Spleen (tissue), 7 donors: ENCODE data around the gene EXOSC9.

Source experiments
- CTCF ChIP-seq, 11 experiments: fragments of 200-600 bp in 7 of 11; fragments of 450-650 bp in 4 of 11; sonication (generic) in 4 of 11; IDR thresholded peaks in 8 of 11; conservative IDR thresholded peaks in 3 of 11; 1 replicate in 7 of 11; 2 replicates in 4 of 11; pipeline versions ENCODE4 v1.4.0 to v1.8.0; 2016 to 2021; ENCODE audit warnings: antibody characterized with exemption in 11 of 11, inconsistent platforms in 4 of 11, mild to moderate bottlenecking in 1 of 11
- POLR2A ChIP-seq, 3 donors: fragments of 450-650 bp; IDR thresholded peaks; one replicate each; pipeline ENCODE4 v1.5.1; 2017; ENCODE audit warnings: antibody characterized with exemption in 3 of 3, mild to moderate bottlenecking in 1 of 3
- POLR2AphosphoS5 ChIP-seq, 3 donors: sonication (generic); formaldehyde crosslinking; IDR thresholded peaks; one replicate each; pipeline ENCODE4 v1.5.1; 2017; ENCODE audit warnings: antibody characterized with exemption in 3 of 3
- donor health status: DM: no; HTN: no; CAD: no; lungs with moderate emphysema.
- donor health status: DM: no; HTN: no; CAD: no.
- donor health status: DM: no; HTN: no; CAD: no.

- TF ChIP-seq CTCF (IDR thresholded peaks at IDR 0.05 in 8 of 11, conservative IDR thresholded peaks at IDR 0.05 in 3 of 11) = no peak
- no peak for TF ChIP-seq POLR2A (IDR thresholded peaks at IDR 0.05)
- no peak for TF ChIP-seq POLR2AphosphoS5 (IDR thresholded peaks at IDR 0.05)
Observed at GRCh38 chr4:121817701-121818100, 16.6 kb downstream of the EXOSC9 start.
